Right kidney (tissue), 9 donors: Measurements from ENCODE around the gene RRAD.
"Not testable (repeated sequence)": the region's sequence is repeated elsewhere in the genome, so short reads cannot be mapped to it uniquely, and the experiment has no call there.

Experiments
- DNase-seq: peaks from one replicate; pipeline ENCODE4 v3.0.0-alpha.2; 2016
- long read RNA-seq, 8 donors: transcript quantifications; one replicate each; lab custom pipeline, GENCODE V29; 2026

Gene RRAD
- long read RNA-seq, donor 1, partial matches to known transcripts = 0 of 2 reads
- long read RNA-seq, donor 1, other reads (novel, unspliced or antisense) = 0 of 2 reads
- long read RNA-seq, donor 2 = 0 reads
- long read RNA-seq, donor 3 = 0 reads
- long read RNA-seq, donor 4 = 0 reads
- long read RNA-seq, donor 5 = 0 reads
- long read RNA-seq, donor 6, partial matches to known transcripts = 0 of 1 reads
- long read RNA-seq, donor 6, other reads (novel, unspliced or antisense) = 0 of 1 reads
- long read RNA-seq, donor 7 = 0 reads
- long read RNA-seq, donor 8, partial matches to known transcripts = 0 of 1 reads
- long read RNA-seq, donor 8, other reads (novel, unspliced or antisense) = 0 of 1 reads

GRCh38 chr16:66925322-66925840 is at the start of gene RRAD:
RRAD (minus strand) TSS chr16:66925535; CDS start chr16:66925179, 356 bp downstream.
- DNase-seq = no peak

GRCh38 chr16:66974932-66975246 is 49.6 kb upstream of the RRAD start:
- DNase-seq = not testable (repeated sequence)

DNA sequence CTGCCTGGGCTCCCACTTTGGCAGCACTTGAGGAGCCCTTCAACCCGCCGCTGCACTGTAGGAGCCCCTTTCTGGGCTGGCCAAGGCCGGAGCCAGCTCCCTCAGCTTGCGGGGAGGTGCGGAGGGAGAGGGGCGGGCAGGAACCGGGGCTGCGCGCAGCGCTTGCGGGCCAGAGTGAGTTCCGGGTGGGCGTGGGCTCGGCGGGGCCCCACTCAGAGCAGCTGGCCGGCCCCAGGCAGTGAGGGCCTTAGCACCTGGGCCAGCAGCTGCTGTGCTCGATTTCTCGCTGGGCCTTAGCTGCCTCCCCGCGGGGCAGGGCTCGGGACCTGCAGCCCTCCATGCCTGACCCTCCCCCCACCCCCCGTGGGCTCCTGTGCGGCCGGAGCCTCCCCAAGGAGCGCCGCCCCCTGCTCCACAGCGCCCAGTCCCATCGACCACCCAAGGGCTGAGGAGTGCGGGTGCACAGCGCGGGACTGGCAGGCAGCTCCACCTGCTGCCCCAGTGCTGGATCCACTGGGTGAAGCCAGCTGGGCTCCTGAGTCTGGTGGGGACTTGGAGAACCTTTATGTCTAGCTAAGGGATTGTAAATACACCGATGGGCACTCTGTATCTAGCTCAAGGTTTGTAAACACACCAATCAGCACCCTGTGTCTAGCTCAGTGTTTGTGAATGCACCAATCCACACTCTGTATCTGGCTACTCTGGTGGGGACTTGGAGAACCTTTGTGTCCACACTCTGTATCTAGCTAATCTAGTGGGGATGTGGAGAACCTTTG is 49.0 kb upstream of the RRAD start:
- DNase-seq = not testable (repeated sequence)

DNA sequence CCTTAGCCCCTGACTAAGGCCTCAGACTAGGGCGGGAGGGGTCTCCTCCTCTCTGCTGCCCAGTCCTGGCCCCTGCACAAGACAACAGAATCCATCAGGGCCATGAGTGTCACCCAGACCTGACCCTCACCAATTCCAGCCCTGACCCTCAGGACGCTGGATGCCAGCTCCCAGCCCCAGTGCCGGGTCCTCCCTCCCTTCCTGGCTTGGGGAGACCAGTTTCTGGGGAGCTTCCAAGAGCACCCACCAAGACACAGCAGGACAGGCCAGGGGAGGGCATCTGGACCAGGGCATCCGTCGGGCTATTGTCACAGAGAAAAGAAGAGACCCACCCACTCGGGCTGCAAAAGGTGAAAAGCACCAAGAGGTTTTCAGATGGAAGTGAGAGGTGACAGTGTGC is 48.4 kb upstream of the RRAD start:
- no peak for DNase-seq

GRCh38 chr16:66972983-66973382 is 47.6 kb upstream of the RRAD start:
- no peak for DNase-seq

- no peak for DNase-seq
These were observed 45.7 kb upstream of the RRAD start for GRCh38 chr16:66970775-66971720.

DNA sequence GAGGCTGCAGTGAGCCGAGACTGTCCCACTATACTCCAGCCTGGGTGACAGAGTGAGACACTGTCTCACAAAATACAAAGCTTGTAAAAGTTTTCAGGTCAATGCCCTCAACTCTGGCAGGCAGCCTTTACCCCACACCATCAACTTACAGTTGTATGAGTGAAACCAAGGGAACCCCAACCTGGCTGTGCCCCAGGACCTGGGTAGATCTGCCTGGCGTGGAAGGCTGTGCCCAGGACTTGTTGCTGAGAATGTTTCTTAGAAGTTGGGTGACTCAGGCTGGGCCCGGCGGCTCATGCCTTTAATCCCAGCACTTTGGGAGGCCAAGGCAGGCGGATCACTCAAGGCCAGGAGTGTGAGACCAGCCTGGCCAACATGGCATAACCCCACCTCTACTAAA is 43.5 kb upstream of the RRAD start:
- no peak for DNase-seq

DNA sequence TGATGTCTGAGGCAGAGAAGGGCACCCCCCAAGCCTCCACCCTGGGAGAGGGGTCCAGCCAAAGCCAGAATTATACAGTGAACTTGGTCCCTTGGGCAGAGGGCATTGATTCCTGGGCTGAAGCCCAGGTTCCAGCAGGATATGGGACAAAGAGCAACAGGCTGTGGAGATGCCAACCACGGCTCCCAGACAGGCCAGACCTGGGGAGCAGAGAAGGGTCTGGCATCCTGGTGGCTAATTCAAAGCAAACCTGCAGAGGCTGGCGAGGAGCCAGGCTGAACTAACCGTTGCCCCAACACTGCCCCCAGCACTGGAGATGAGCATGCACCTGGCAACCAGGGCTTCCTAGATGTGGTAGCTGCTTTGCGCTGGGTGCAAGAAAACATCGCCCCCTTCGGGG is 38.7 kb upstream of the RRAD start:
- DNase-seq = no peak

DNA sequence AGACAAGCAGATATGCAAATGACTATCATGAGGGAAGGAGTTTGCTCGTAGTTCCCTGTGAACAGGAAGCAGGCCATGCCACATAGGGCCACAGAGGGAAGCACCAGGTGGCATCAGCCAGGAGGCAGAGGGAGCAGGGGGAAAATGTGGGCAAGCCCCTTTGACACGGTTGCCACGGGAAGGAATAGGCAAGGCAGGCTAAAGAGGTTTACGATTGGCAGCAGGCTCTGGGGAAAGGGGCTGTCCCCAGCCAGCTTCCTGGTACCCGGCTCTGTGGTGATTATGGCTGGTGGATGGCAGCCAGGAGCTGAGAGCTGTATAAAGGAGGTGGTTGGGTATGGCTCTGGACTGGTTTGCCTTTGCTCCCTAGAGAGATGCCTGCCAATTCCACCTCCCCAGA is 36.6 kb upstream of the RRAD start:
- no peak for DNase-seq

DNA sequence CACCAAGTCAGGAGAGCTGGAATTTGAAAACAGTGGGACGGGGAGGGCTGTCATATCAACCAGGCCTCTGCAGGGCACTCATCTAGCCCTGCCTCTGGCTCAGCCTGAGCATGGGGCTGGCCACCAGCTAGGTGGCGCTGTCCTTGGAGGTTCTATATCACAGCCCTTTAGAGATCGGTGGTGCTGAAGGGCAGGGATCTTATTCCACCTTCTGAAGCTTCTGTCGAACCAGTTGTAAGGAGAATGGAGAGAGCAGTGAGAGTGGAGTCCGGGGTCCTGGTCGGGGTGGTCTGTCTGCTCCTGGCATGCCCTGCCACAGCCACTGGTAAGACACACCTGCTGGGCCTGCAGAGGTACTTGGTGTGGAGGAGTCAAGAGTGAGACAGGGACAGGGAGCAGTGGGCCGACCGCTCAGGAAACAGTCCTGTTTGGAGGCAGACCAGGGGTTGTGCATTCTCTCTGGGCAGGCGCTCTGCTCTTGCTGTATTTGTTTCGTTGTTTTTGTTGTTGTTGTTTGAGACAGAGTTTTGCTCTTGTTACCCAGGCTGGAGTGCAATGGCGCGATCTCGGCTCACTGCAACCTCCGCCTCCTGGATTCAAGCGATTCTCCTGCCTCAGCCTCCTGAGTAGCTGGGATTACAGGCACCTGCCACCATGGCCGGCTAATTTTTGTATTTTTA is 35.9 kb upstream of the RRAD start, which contains the start of gene CES3:
Gene CES3 (plus strand): TSS at position 202 of the 680 bp plus-strand sequence. CDS start 42 bp downstream, at position 244.
- DNase-seq = peak; percentile 48

DNA sequence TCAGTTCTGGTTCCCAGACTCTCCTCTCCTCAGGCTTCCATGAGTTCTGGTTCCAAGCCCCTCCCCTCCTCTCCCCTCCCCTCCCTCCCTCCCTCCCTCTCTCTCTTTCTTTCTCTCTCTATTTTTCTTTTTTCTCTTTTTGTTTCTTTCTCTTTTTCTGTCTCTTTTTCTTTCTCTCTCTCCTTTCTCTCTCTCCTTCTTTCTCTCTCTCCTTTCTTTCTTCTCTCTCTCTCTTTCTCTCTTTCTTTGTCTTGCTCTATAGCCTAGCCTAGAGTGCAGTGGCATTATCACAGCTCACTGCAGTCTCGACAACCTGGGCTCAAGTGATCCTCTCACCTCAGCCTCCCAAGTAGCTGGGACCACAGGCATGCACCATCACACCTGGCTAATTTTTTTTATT is 34.9 kb upstream of the RRAD start:
- no peak for DNase-seq

DNA sequence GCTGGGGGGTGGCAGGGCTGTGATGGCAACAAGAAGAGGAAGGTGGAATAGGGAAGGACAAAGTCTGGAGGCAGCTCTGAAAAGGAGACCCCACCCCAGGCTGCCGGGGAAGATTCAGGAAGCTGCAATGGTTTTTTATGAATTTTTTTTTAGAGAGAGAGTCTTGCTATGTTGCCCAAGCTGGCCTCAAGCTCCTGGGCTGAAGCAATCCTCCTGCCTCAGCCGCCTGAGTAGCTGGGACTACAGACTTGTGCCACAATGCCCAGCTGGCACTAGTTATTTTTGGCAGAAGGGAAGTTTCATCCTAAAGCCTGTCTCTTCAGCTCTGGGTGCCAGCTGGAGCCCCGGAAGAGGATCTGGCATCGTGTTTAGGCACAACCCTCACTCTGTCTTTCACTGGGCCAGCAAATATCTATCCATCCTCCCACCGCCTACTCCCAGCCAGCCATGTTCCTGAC is 34.4 kb upstream of the RRAD start:
- DNase-seq = no peak

- DNase-seq = no peak
These were observed 33.7 kb upstream of the RRAD start for GRCh38 chr16:66958857-66959703.

- DNase-seq = not testable (repeated sequence)
These were observed 30.8 kb upstream of the RRAD start for GRCh38 chr16:66956154-66956457.

- not testable (repeated sequence) for DNase-seq
These were observed 30.2 kb upstream of the RRAD start for GRCh38 chr16:66955363-66956153.

DNA sequence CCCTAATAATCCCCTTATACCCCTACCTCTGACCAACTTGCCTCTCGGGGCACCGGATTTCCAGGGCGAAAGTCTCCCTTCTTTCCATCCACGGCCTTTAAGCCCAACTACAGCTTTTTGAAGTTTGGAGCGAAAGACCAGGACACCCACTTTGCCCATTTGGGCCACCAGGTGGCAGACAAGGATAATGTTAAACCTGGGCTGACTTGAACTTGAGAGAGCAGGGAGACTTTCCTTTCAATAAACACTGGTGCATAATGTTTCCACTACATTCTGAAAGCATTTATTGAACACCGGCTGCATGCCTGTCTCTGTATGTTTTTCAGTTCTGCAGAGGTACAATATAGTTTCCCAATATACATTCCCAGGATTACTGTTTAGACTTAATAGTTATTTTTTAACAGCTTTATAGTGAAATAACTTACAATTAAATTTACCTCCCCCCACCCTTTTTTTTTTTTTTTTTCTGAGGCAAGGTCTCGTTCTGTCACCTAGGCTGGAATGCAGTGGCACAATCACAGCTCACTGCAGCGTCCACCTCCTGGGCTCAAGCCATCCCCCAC is 28.8 kb upstream of the RRAD start:
- DNase-seq = peak; percentile 56

DNA sequence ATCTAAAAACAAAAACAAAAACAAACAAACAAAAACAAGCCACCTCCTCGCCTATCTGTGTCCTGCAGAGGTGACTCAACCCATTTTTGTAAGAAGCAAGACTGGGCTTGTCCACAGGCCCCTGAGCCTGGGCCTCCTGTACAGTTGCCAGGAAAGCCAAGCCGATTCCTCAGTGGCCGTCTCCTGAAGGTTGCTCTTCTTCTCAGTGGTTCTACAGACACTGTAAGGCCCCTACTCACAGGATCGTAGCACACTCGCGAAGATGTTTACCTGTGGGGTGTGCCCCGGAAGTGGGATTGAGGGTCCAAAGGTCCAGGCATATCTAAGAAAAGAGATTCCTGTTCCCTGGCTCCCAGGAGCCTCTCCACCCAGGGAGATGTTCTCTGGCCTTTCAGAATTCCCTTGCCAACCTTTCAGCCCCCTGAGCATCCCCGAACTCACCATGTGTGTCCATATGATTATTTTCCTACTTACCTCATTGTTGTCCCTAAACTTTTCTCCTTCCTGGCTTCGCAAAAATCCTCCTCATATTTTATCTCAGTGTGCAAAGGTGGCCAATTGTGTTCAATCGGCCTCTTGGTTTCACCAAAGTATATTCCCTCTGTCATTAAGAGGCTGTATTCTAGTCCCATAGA is 28.2 kb upstream of the RRAD start:
- no peak for DNase-seq

DNA sequence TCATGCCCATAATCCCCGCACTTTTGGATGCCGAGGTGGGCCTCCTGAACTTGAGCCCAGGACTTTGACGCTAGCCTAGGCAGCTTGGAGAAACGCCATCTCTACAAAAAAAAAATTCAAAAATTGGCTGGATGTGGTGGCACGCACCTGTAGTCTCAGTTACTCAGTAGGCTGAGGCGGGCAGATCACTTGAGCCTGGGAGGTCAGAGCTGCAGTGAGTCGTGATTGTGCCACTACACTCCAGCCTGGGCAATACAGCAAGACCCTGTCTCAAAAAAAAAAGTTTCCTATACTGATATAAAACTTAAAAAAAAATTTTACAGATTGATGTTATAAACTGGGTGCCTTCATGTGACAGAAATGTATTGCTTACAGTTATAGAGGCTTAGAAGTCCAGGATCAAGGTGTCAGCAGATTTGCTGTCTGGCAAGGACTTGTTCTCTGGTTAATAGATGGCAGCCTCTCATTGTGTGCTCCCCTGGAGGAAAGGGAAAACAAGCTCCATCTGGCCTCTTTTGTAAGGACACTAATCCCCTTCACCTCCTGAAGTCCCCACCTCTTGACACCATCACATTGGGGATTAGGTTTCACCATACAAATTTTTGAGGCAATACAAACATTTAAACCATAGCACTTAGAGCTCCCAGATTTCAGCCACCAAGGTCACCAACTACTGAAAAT is 27.2 kb upstream of the RRAD start:
- DNase-seq = no peak
